Kidney epithelial cell (primary cell): ENCODE measurements around the gene ISY1. TPM values are rescaled to one million over a fixed set of nuclear protein-coding genes. Genes with fewer than 3 reads are reported as not detected.

Source experiments
- DNase-seq: peaks from one replicate; pipeline ENCODE4 v3.0.0-alpha.2; 2010; ENCODE audit warnings: low read depth
- H3K27me3 ChIP-seq: 2 replicates; pipeline ENCODE4 v1.6.0; 2011; ENCODE audit warnings: low read length; ENCODE audit not compliant: control insufficient read depth, insufficient read depth
- H3K36me3 ChIP-seq: 2 replicates; pipeline ENCODE4 v1.5.1; 2011; ENCODE audit warnings: low read length; ENCODE audit not compliant: control insufficient read depth, insufficient read depth
- H3K4me3 ChIP-seq: 2 replicates; pipeline ENCODE4 v1.5.1; 2011; ENCODE audit warnings: low read depth, mild to moderate bottlenecking, control low read depth, low read length
- CTCF ChIP-seq: IDR thresholded peaks from 2 replicates; pipeline ENCODE4 v1.5.1; 2011; ENCODE audit warnings: mild to moderate bottlenecking, moderate library complexity, low read length, control low read depth, inconsistent platforms; ENCODE audit not compliant: insufficient read depth, poor library complexity, severe bottlenecking
- total RNA-seq: library from RNA; depleted of rRNA; stranded (reverse); fragments of >200 nt; gene quantifications from 2 replicates; pipeline ENCODE4 v1.2.3, GENCODE V29; 2015

Gene ISY1
- total RNA-seq, 1 donor from 2014 or later = 27.7 TPM

GRCh38 chr3:129132097-129132866 lies 28.6 kb downstream of the ISY1 start:
- DNase-seq = no peak
- no peak for TF ChIP-seq CTCF
- H3K36me3 ChIP-seq = no peaks in the 10 kb centered on the region

GRCh38 chr3:129131465-129132088 lies 29.3 kb downstream of the ISY1 start:
- DNase-seq = no peak
- TF ChIP-seq CTCF = no peak

More at GRCh38 chr3:129132097-129132866, 28.6 kb downstream of the ISY1 start:
- H3K4me3 ChIP-seq = no peak overlapping the region
- no peaks in the 10 kb centered on the region for H3K27me3 ChIP-seq

GRCh38 chr3:129130291-129130813 lies 30.5 kb downstream of the ISY1 start:
- DNase-seq = no peak
- H3K4me3 ChIP-seq = no peak overlapping the region
- TF ChIP-seq CTCF = no peak
- H3K27me3 ChIP-seq = no peaks in the 10 kb centered on the region
- H3K36me3 ChIP-seq = no peaks in the 10 kb centered on the region

More at GRCh38 chr3:129131465-129132088, 29.3 kb downstream of the ISY1 start:
- no peak overlapping the region for H3K4me3 ChIP-seq
- H3K36me3 ChIP-seq = no peaks in the 10 kb centered on the region
- H3K27me3 ChIP-seq = no peaks in the 10 kb centered on the region

GRCh38 chr3:129128357-129129155 lies 32.3 kb downstream of the ISY1 start:
- Histone ChIP-seq H3K4me3 (no peak overlapping the region), H3K36me3 (no peaks in the 10 kb centered on the region), H3K27me3 (no peaks in the 10 kb centered on the region)
- no peak for DNase-seq
- no peak for TF ChIP-seq CTCF

- Histone ChIP-seq H3K27me3 (no peaks in the 10 kb centered on the region), H3K36me3 (no peaks in the 10 kb centered on the region), H3K4me3 (no peak overlapping the region)
- no peak for DNase-seq
- TF ChIP-seq CTCF = no peak
Observed at GRCh38 chr3:129126726-129127280, 34.1 kb downstream of the ISY1 start.
